ENCODE measurements around the gene PTPN4. TPM values are rescaled to one million over a fixed set of nuclear protein-coding genes. Genes with fewer than 3 reads are reported as not detected.

The PTPN4 gene
- total RNA-seq, 1 donor from 2014 or later: 21.4 TPM

DNA sequence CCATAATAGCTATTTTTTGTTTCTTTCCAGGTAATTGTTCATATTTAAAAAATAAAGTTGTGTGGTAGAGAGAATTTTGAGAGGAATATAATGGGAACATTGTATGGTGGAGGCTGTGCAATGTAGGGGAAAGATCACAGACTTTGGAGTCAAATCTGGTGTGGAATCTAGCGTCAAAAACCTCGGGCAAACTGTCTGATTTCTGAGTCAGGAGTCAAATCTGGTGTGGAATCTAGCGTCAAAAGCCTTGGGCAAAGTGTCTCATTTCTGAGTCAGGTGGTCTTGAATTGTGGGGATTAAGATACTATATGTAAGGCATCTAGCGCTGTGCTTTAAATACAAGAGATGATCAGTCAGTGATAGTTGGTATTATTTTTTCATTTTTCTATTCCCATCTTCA is 5.1 kb downstream of the PTPN4 start:
- TF ChIP-seq, protein P1, sequence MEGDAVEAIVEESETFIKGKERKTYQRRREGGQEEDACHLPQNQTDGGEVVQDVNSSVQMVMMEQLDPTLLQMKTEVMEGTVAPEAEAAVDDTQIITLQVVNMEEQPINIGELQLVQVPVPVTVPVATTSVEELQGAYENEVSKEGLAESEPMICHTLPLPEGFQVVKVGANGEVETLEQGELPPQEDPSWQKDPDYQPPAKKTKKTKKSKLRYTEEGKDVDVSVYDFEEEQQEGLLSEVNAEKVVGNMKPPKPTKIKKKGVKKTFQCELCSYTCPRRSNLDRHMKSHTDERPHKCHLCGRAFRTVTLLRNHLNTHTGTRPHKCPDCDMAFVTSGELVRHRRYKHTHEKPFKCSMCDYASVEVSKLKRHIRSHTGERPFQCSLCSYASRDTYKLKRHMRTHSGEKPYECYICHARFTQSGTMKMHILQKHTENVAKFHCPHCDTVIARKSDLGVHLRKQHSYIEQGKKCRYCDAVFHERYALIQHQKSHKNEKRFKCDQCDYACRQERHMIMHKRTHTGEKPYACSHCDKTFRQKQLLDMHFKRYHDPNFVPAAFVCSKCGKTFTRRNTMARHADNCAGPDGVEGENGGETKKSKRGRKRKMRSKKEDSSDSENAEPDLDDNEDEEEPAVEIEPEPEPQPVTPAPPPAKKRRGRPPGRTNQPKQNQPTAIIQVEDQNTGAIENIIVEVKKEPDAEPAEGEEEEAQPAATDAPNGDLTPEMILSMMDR (IDR thresholded peaks at IDR 0.05): no peak
- Mint-ChIP-seq H3K27me3 (ENCODE audit: unreplicated experiment) (no peaks in the 10 kb centered on the region), H3K4me1 (ENCODE audit: unreplicated experiment) (peaks cover 22% of the 10 kb centered on the region), H3K36me3 (ENCODE audit: unreplicated experiment) (no peaks in the 10 kb centered on the region), H3K9me3 (ENCODE audit: unreplicated experiment) (no peaks in the 10 kb centered on the region), H3K27ac (ENCODE audit: unreplicated experiment) (no peak overlapping the region), H3K4me3 (ENCODE audit: unreplicated experiment) (no peak overlapping the region)
- no peak for DNase-seq (ENCODE audit: extremely low spot score, unreplicated experiment)

DNA sequence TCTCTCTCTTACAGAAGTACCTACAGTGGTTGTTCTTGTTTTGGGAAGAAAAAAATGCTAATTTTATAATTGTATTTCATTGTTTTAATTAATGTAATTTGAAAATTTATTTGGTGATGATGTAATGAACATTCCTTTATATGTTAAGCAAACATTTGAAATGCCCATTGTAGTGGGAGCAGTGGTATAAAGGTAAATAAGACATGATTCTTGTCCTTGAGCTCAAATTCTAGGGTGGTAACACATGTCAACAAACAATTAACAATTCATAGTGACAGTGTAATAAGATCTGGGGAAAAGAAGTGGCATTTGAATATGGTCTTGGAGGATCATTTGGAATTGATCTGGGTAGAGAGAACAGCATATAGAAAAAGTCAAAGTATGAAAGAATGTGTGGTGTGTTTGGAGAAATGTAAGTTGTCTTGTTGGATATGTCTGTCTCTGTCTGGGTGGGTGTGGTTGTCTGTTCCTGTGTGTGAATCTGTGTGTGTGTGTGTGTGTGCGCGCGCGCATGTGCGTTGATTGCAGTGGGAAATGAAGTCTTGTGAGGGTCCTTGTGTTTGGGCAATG is 5.8 kb downstream of the PTPN4 start:
- TF ChIP-seq, protein P1 (IDR thresholded peaks at IDR 0.05): no peak
- Mint-ChIP-seq H3K4me1 (ENCODE audit: unreplicated experiment) (peaks cover 22% of the 10 kb centered on the region), H3K4me3 (ENCODE audit: unreplicated experiment) (no peak overlapping the region), H3K27me3 (ENCODE audit: unreplicated experiment) (no peaks in the 10 kb centered on the region), H3K36me3 (ENCODE audit: unreplicated experiment) (no peaks in the 10 kb centered on the region), H3K27ac (ENCODE audit: unreplicated experiment) (no peak overlapping the region), H3K9me3 (ENCODE audit: unreplicated experiment) (no peaks in the 10 kb centered on the region)
- no peak for DNase-seq (ENCODE audit: extremely low spot score, unreplicated experiment)

DNA sequence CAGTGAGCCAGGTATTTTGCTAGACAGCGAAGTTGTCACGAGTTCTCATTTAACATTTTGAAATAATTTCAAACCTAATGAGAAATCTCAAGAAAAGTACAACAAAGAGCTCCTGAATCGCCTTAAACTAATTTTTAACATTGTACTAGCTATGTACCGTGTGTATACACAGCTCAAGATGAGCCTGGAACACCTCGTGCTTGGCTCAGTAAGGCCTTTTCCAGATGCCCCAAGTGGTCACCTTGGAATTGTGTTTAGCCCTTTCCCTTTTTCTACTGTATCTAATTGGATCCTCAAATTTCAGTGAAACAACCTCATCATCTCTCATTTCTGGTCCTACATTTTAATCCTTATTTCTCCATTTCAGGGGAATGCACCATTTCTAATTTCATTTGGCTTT is 7.2 kb downstream of the PTPN4 start:
- Mint-ChIP-seq H3K27ac (ENCODE audit: unreplicated experiment) (no peak overlapping the region), H3K36me3 (ENCODE audit: unreplicated experiment) (no peaks in the 10 kb centered on the region), H3K4me1 (ENCODE audit: unreplicated experiment) (peaks cover 9% of the 10 kb centered on the region), H3K4me3 (ENCODE audit: unreplicated experiment) (no peak overlapping the region), H3K27me3 (ENCODE audit: unreplicated experiment) (no peaks in the 10 kb centered on the region), H3K9me3 (ENCODE audit: unreplicated experiment) (no peaks in the 10 kb centered on the region)
- no peak for DNase-seq (ENCODE audit: extremely low spot score, unreplicated experiment)
- TF ChIP-seq, protein P1 (IDR thresholded peaks at IDR 0.05): no peak

DNA sequence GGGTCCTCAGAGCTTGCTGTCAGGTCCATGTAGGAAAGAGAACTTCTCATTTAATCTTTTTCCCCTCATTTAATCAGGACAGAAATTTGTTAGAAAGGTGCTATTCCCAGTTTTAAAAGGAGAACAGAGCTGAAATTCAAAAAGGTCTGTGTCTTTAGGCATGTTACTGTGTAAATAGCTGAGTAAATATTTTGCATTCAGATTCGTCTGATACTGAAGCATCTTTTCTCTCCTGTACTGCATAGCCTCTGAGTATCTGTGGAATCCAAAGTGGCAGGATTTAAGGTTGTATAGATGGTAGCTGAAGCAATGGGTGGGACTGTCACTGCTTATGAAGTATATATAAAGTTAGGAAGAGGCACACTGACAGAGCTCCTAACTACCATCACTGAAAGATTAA is 9.0 kb downstream of the PTPN4 start:
- Mint-ChIP-seq H3K27me3 (ENCODE audit: unreplicated experiment) (no peaks in the 10 kb centered on the region), H3K4me3 (ENCODE audit: unreplicated experiment) (no peak overlapping the region), H3K4me1 (ENCODE audit: unreplicated experiment) (no peaks in the 10 kb centered on the region), H3K9me3 (ENCODE audit: unreplicated experiment) (no peaks in the 10 kb centered on the region), H3K36me3 (ENCODE audit: unreplicated experiment) (no peaks in the 10 kb centered on the region), H3K27ac (ENCODE audit: unreplicated experiment) (no peak overlapping the region)
- TF ChIP-seq, protein P1 (IDR thresholded peaks at IDR 0.05): no peak
- DNase-seq (ENCODE audit: extremely low spot score, unreplicated experiment): no peak

DNA sequence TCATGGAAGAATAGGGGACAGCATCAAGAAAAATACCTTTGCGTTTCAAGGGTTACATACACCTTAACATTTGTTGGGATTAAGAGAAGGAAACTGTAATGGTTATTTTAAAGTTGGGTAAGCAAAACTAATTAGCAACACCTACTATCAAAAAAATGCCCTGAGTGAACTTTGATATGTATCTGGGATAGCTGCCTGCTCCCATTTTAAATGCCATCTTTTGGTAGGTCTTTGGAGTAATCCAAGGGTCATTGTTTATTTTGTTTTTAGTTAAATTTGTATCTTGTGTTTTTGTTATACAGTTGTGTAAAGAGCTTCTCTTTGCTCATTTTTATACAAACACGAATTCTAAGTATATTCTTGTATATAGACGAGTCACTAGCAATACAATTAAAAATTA is 9.9 kb downstream of the PTPN4 start:
- no peak for DNase-seq (ENCODE audit: extremely low spot score, unreplicated experiment)
- no peaks in the 10 kb centered on the region for H3K4me1 Mint-ChIP-seq (ENCODE audit: unreplicated experiment)

More for the DNA sequence above, 9.9 kb downstream of the PTPN4 start:
- H3K9me3 Mint-ChIP-seq (ENCODE audit: unreplicated experiment): no peaks in the 10 kb centered on the region
- H3K4me3 Mint-ChIP-seq (ENCODE audit: unreplicated experiment): no peak overlapping the region
- no peaks in the 10 kb centered on the region for H3K36me3 Mint-ChIP-seq (ENCODE audit: unreplicated experiment)
- TF ChIP-seq, protein P1 (IDR thresholded peaks at IDR 0.05): no peak
- H3K27me3 Mint-ChIP-seq (ENCODE audit: unreplicated experiment): no peaks in the 10 kb centered on the region
- H3K27ac Mint-ChIP-seq (ENCODE audit: unreplicated experiment): no peak overlapping the region
